Measurements from ENCODE around the gene SNX25. TPM values are rescaled to one million over a fixed set of nuclear protein-coding genes. Genes with fewer than 3 reads are reported as not detected.

The SNX25 gene
- polyA plus RNA-seq, 1 experiment: 11.7 TPM

- POLR2A ChIA-PET: no interaction called here
- no peak for DNase-seq (ENCODE audit: low read depth)
- no peaks in the 10 kb centered on the region for H3K27me3 ChIP-seq (ENCODE audit: control insufficient read depth, insufficient read depth, low read length)
- TF ChIP-seq, protein P1, sequence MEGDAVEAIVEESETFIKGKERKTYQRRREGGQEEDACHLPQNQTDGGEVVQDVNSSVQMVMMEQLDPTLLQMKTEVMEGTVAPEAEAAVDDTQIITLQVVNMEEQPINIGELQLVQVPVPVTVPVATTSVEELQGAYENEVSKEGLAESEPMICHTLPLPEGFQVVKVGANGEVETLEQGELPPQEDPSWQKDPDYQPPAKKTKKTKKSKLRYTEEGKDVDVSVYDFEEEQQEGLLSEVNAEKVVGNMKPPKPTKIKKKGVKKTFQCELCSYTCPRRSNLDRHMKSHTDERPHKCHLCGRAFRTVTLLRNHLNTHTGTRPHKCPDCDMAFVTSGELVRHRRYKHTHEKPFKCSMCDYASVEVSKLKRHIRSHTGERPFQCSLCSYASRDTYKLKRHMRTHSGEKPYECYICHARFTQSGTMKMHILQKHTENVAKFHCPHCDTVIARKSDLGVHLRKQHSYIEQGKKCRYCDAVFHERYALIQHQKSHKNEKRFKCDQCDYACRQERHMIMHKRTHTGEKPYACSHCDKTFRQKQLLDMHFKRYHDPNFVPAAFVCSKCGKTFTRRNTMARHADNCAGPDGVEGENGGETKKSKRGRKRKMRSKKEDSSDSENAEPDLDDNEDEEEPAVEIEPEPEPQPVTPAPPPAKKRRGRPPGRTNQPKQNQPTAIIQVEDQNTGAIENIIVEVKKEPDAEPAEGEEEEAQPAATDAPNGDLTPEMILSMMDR (IDR thresholded peaks at IDR 0.05; ENCODE audit: insufficient read depth, low read depth, low read length): no peak
- no peaks in the 10 kb centered on the region; the same call in 1 of the 2 replicates for H3K36me3 ChIP-seq (ENCODE audit: control insufficient read depth, insufficient read depth, low read length)
- no peak overlapping the region for H3K4me3 ChIP-seq (ENCODE audit: low read depth, low read length)
- CTCF ChIA-PET: no interaction called here
Measured at GRCh38 chr4:185179488-185179887, 29.9 kb upstream of the SNX25 start.

- POLR2A ChIA-PET: no interaction called here
- Histone ChIP-seq H3K36me3 (ENCODE audit: control insufficient read depth, insufficient read depth, low read length) (no peaks in the 10 kb centered on the region), H3K4me3 (ENCODE audit: low read depth, low read length) (no peak overlapping the region), H3K27me3 (ENCODE audit: control insufficient read depth, insufficient read depth, low read length) (no peaks in the 10 kb centered on the region)
- CTCF ChIA-PET: interaction anchor here (1.1 to 2.8 kb wide), 5 partner anchors 9 to 205 kb away, joined by 3 to 13 read pairs (median 10); no protein-coding TSS in a partner anchor
- DNase-seq (ENCODE audit: low read depth): no peak
- TF ChIP-seq, protein P1 (IDR thresholded peaks at IDR 0.05; ENCODE audit: insufficient read depth, low read depth, low read length): no peak
Measured at GRCh38 chr4:185182239-185182638, 27.2 kb upstream of the SNX25 start.

DNA sequence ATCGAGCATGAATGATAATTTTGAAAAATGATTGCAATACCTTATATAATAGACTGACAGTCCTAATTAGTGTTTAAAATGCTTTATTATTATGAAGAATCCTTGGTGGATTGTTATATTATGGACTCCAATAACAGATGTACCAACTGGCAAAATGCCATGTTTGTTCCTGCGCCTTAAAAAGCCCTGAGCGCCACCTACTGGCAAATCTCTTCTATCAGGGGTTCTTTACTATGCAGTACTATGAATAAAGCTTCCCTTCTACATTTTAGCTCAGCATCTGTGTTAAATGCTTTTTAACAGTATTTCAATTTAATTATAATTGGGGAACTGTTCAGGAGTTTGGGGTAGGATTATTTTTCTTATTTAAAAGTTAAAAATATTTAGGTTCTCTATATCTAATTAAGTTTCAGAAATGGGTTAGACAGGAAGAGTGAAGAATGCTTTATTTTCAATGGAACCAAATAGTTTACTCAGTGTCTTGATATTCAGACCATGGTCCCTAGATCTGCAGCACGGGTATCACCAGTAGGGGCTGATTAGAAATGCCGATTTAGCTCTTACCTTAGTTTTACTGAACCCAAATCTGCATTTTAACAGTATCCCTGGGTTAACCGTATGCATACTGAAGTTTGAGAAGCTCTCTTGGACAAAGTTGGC is 25.6 kb upstream of the SNX25 start:
- Histone ChIP-seq H3K4me3 (ENCODE audit: low read depth, low read length) (no peak overlapping the region), H3K36me3 (ENCODE audit: control insufficient read depth, insufficient read depth, low read length) (peaks cover 1% of the 10 kb centered on the region; the same call in 1 of the 2 replicates), H3K27me3 (ENCODE audit: control insufficient read depth, insufficient read depth, low read length) (no peaks in the 10 kb centered on the region)
- no peak for DNase-seq (ENCODE audit: low read depth)
- ChIA-PET POLR2A (no interaction called here), CTCF (interaction anchor here (0.6 to 3.4 kb wide), 24 partner anchors 9 to 242 kb away, joined by 3 to 20 read pairs (median 3); partner anchors contain the start of genes ANKRD37 and SLC25A4)
- TF ChIP-seq, protein P1 (IDR thresholded peaks at IDR 0.05; ENCODE audit: insufficient read depth, low read depth, low read length): peak; percentile 83

DNA sequence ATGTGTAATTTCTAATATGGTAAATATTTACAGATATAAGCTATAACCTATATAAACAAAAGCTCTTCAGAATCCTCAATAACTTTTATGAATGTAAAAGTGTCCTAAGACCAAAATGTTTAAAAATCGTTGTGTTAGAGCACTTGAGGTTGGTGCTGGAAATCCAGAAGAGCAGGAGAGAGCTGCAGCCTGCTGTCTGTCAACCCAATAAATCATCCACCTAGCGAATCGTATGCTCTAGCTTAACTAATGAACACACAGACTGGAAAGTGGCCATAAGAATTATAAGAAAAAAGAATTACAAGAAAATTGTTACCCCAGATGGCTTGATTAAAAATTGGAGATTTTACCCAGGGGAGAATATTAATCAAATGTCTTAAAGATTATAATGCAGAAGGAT is 22.6 kb upstream of the SNX25 start:
- POLR2A ChIA-PET: no interaction called here
- CTCF ChIA-PET: interaction anchor here (0.6 to 1.1 kb wide), 3 partner anchors 12 to 117 kb away, joined by 3 to 4 read pairs (median 3); no protein-coding TSS in a partner anchor
- TF ChIP-seq, protein P1 (IDR thresholded peaks at IDR 0.05; ENCODE audit: insufficient read depth, low read depth, low read length): no peak
- no peaks in the 10 kb centered on the region for H3K27me3 ChIP-seq (ENCODE audit: control insufficient read depth, insufficient read depth, low read length)
- H3K36me3 ChIP-seq (ENCODE audit: control insufficient read depth, insufficient read depth, low read length): peaks cover 3% of the 10 kb centered on the region; the same call in 1 of the 2 replicates
- H3K4me3 ChIP-seq (ENCODE audit: low read depth, low read length): no peak overlapping the region
- no peak for DNase-seq (ENCODE audit: low read depth)

DNA sequence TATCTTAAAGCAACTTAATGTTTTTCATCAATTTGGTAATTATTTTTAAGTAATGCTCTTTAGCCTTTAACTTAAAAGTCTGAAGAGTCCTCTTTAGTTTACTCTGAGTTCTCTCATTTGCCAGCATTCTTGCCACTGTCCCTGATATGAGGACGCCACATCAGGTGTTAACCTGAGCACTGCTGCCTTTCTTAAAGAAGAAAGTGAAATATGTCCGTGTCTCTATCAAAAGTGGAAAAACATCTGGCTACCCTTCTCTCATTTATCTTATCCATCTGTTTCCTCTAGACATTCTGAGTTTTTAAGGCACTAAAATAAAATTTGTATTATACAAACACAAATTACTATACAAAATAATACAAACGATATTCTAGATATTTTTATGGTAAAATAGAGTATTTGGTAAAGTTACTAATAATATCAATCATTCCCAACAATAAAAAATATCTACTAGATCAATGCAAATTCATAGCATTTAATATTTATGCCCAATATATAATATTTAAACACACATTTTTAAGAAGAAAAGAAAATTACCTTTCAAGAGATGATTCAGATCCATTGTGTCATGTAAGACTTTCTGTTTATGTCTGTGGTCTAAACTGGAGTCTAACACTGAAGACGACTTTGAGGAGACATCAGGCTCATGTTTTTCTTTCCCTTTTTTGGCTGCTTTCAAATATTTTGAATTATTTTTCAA is 19.6 kb upstream of the SNX25 start:
- TF ChIP-seq, protein P1 (IDR thresholded peaks at IDR 0.05; ENCODE audit: insufficient read depth, low read depth, low read length): no peak
- peaks cover 3% of the 10 kb centered on the region; the same call in 1 of the 2 replicates for H3K36me3 ChIP-seq (ENCODE audit: control insufficient read depth, insufficient read depth, low read length)
- no peak for DNase-seq (ENCODE audit: low read depth)
- POLR2A ChIA-PET: no interaction called here
- H3K4me3 ChIP-seq (ENCODE audit: low read depth, low read length): no peak overlapping the region
- no peaks in the 10 kb centered on the region for H3K27me3 ChIP-seq (ENCODE audit: control insufficient read depth, insufficient read depth, low read length)
- CTCF ChIA-PET: no interaction called here

Measured in BJ (cell line).